K562 (cell line): ENCODE data around the gene FANCD2. TPM values are rescaled to one million over a fixed set of nuclear protein-coding genes. Genes with fewer than 3 reads are reported as not detected.
A peak's percentile ranks its signal among the peaks of the same experiment; 100 is the strongest.

ENCODE experiments used
- BACH1 ChIP-seq: fragments of 200-800 bp; sonication (Bioruptor generic); IDR thresholded peaks from 2 replicates; pipeline ENCODE4 v1.6.1; 2016; ENCODE audit warnings: missing genetic modification characterization, missing compliant biosample characterization
- BMI1 ChIP-seq: fragments of 150-350 bp; IDR thresholded peaks from 2 replicates; pipeline ENCODE4 v1.6.1; 2014; ENCODE audit warnings: low read length
- CBFA2T3 ChIP-seq: fragments of 450-650 bp; IDR thresholded peaks from 2 replicates; pipeline ENCODE4 v1.6.1; 2017
- GABPB2 ChIP-seq: fragments of 250-450 bp; sonication (Bioruptor Pico); conservative IDR thresholded peaks from 2 replicates; pipeline ENCODE4 v1.5.1; 2021; ENCODE audit warnings: mild to moderate bottlenecking
- HDAC6 ChIP-seq: IDR thresholded peaks from 2 replicates; pipeline ENCODE4 v1.6.1; 2012; ENCODE audit warnings: low read depth, mild to moderate bottlenecking, control low read depth, inconsistent platforms, low read length, moderate library complexity
- POU5F1 ChIP-seq: fragments of 150-350 bp; IDR thresholded peaks from 2 replicates; pipeline ENCODE4 v1.6.1; 2014; ENCODE audit warnings: borderline replicate concordance, low read length, low read depth, mild to moderate bottlenecking; ENCODE audit not compliant: partially characterized antibody
- RB1 ChIP-seq: fragments of 450-650 bp; IDR thresholded peaks from 2 replicates; pipeline ENCODE4 v1.6.1; 2017; ENCODE audit warnings: low read depth, mild to moderate bottlenecking
- SAFB ChIP-seq: fragments of 200-400 bp; formaldehyde crosslinking; IDR thresholded peaks from 2 replicates; pipeline ENCODE4 v1.6.1; 2017; ENCODE audit warnings: low read depth, low read length, borderline replicate concordance
- ZNF212 ChIP-seq: fragments of 450-650 bp; formaldehyde crosslinking; IDR thresholded peaks from 2 replicates; pipeline ENCODE4 v1.4.0; 2020; ENCODE audit warnings: mild to moderate bottlenecking
- ZNF239 ChIP-seq: fragments of 250-450 bp; sonication (Bioruptor Pico); IDR thresholded peaks from 2 replicates; pipeline ENCODE4 v1.4.0; 2020; ENCODE audit warnings: mild to moderate bottlenecking
- ZNF561 ChIP-seq: fragments of 450-650 bp; formaldehyde crosslinking; conservative IDR thresholded peaks from 2 replicates; pipeline ENCODE4 v1.4.0; 2020; ENCODE audit warnings: mild to moderate bottlenecking, moderate library complexity
- ZNF778 ChIP-seq: fragments of 450-650 bp; formaldehyde crosslinking; IDR thresholded peaks from 2 replicates; pipeline ENCODE4 v1.4.0; 2020; ENCODE audit warnings: mild to moderate bottlenecking, moderate library complexity
- ZSCAN32 ChIP-seq: fragments of 450-650 bp; formaldehyde crosslinking; IDR thresholded peaks from 2 replicates; pipeline ENCODE4 v1.4.0; 2020; ENCODE audit warnings: mild to moderate bottlenecking, moderate library complexity
- polyA plus RNA-seq, 8 experiments: library from polyadenylated mRNA; depleted of rRNA in 4 of 8; stranded (reverse) in 5 of 8; unstranded in 3 of 8; fragments of >200 nt; fragmentation: Nextera tagmentation in 2 of 8; fragmentation: Illumina TruSeq in 1 of 8; extraction: Ambion mirVana in 2 of 8; extraction: Trizol in 1 of 8; gene quantifications; 2 replicates each; pipeline versions ENCODE4 v1.2.1 to v1.2.3, GENCODE V29; 2011 to 2014; ENCODE audit warnings: inconsistent platforms in 1 of 8, missing spikeins in 1 of 8
- total RNA-seq, 7 experiments: library from RNA; depleted of rRNA in 6 of 7; stranded (reverse); fragments of >200 nt in 6 of 7; fragmentation: Illumina TruSeq in 2 of 7; extraction: Trizol in 2 of 7; gene quantifications; 2 replicates each; pipeline versions ENCODE4 v1.2.1 to v1.2.3, GENCODE V29; 2011 to 2021; ENCODE audit warnings: low replicate concordance in 1 of 7
- TF ChIP-seq, protein P1 (sequence below): sonication (generic); formaldehyde crosslinking; IDR thresholded peaks from 2 replicates; pipeline ENCODE4 v1.8.0; 2023; ENCODE audit warnings: missing genetic modification reagents, mild to moderate bottlenecking, borderline replicate concordance
- TF ChIP-seq, protein P2 (sequence below): sonication (generic); formaldehyde crosslinking; IDR thresholded peaks from 2 replicates; pipeline ENCODE4 v1.8.1; 2023; ENCODE audit warnings: mild to moderate bottlenecking, missing genetic modification reagents, moderate library complexity
- TF ChIP-seq, protein P3 (sequence below): fragments of 250-450 bp; sonication (Bioruptor Pico); IDR thresholded peaks from 2 replicates; pipeline ENCODE4 v1.8.0; 2021; ENCODE audit warnings: borderline replicate concordance, mild to moderate bottlenecking, moderate library complexity; ENCODE audit not compliant: poor library complexity, severe bottlenecking
- TF ChIP-seq, protein P4 (sequence below): fragments of 250-450 bp; sonication (Bioruptor Pico); IDR thresholded peaks from 2 replicates; pipeline ENCODE4 v1.4.0; 2020; ENCODE audit warnings: mild to moderate bottlenecking

The FANCD2 gene
- total and polyA plus RNA-seq, 9 of the 15 experiments (the other 6 are each of a cell fraction or from before 2014, with no cell fraction given) = 59.4 to 137 (median 96.1) TPM

DNA sequence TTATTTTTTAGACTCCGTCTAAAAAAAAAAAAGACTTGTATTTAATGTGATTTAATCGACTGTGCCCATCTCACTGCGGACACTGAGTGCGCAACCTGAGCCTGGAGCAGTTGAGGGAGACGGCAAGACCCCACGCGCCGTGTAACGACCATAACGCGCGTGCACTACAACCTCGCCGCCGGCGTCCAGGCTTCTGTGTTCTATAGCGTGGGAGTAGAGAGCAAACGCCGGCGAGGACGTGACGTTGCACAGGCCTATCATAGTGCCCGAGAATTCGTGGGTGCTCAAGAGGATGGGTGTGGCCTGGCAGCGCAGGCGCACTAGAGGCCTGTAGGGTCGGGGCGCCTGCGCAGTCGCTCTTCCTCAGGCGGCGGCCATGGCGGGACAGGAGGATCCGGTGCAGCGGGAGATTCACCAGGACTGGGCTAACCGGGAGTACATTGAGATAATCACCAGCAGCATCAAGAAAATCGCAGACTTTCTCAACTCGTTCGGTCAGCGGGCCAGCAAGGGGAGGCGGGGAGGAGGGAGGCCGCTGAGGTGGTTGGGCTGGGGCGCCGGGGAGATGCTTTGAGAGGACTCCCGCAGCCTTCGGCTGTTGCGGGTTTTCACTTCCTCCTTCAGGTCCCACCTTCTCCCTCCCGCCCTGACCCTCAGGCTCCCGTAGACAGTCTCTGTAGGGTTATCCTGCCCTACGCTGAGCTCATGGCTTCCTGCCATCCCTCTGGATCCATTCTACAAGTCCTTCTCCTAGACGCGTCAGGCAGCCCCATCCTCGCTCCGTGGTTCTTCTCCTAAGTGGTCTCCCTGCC, 89.3 kb downstream of the FANCD2 start, which contains the start of gene BRK1 (continued):
- no peak for TF ChIP-seq POU5F1
- TF ChIP-seq ZNF212 (CRISPR knock-in tag) = no peak
- no peak for TF ChIP-seq CBFA2T3
- 0 out of 2 replicates have a peak, but pooled peaks have one; percentile 20 for TF ChIP-seq ZSCAN32
- TF ChIP-seq BMI1 = no peak
- TF ChIP-seq ZNF561 = no peak
- TF ChIP-seq, protein P1, sequence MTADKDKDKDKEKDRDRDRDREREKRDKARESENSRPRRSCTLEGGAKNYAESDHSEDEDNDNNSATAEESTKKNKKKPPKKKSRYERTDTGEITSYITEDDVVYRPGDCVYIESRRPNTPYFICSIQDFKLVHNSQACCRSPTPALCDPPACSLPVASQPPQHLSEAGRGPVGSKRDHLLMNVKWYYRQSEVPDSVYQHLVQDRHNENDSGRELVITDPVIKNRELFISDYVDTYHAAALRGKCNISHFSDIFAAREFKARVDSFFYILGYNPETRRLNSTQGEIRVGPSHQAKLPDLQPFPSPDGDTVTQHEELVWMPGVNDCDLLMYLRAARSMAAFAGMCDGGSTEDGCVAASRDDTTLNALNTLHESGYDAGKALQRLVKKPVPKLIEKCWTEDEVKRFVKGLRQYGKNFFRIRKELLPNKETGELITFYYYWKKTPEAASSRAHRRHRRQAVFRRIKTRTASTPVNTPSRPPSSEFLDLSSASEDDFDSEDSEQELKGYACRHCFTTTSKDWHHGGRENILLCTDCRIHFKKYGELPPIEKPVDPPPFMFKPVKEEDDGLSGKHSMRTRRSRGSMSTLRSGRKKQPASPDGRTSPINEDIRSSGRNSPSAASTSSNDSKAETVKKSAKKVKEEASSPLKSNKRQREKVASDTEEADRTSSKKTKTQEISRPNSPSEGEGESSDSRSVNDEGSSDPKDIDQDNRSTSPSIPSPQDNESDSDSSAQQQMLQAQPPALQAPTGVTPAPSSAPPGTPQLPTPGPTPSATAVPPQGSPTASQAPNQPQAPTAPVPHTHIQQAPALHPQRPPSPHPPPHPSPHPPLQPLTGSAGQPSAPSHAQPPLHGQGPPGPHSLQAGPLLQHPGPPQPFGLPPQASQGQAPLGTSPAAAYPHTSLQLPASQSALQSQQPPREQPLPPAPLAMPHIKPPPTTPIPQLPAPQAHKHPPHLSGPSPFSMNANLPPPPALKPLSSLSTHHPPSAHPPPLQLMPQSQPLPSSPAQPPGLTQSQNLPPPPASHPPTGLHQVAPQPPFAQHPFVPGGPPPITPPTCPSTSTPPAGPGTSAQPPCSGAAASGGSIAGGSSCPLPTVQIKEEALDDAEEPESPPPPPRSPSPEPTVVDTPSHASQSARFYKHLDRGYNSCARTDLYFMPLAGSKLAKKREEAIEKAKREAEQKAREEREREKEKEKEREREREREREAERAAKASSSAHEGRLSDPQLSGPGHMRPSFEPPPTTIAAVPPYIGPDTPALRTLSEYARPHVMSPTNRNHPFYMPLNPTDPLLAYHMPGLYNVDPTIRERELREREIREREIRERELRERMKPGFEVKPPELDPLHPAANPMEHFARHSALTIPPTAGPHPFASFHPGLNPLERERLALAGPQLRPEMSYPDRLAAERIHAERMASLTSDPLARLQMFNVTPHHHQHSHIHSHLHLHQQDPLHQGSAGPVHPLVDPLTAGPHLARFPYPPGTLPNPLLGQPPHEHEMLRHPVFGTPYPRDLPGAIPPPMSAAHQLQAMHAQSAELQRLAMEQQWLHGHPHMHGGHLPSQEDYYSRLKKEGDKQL (CRISPR knock-in tag) = no peak
- TF ChIP-seq HDAC6 = no peak
- TF ChIP-seq ZNF778 (CRISPR knock-in tag) = no peak
- TF ChIP-seq BACH1 (tag) = no peak
- TF ChIP-seq RB1 = 0 out of 2 replicates have a peak, but pooled peaks have one; percentile 66
- TF ChIP-seq, protein P2, sequence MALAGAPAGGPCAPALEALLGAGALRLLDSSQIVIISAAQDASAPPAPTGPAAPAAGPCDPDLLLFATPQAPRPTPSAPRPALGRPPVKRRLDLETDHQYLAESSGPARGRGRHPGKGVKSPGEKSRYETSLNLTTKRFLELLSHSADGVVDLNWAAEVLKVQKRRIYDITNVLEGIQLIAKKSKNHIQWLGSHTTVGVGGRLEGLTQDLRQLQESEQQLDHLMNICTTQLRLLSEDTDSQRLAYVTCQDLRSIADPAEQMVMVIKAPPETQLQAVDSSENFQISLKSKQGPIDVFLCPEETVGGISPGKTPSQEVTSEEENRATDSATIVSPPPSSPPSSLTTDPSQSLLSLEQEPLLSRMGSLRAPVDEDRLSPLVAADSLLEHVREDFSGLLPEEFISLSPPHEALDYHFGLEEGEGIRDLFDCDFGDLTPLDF (CRISPR knock-in tag) = peak; percentile 70
- TF ChIP-seq GABPB2 (CRISPR knock-in tag) = no peak
- TF ChIP-seq, protein P3, sequence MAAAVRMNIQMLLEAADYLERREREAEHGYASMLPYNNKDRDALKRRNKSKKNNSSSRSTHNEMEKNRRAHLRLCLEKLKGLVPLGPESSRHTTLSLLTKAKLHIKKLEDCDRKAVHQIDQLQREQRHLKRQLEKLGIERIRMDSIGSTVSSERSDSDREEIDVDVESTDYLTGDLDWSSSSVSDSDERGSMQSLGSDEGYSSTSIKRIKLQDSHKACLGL = peak; percentile 62
- TF ChIP-seq, protein P4, sequence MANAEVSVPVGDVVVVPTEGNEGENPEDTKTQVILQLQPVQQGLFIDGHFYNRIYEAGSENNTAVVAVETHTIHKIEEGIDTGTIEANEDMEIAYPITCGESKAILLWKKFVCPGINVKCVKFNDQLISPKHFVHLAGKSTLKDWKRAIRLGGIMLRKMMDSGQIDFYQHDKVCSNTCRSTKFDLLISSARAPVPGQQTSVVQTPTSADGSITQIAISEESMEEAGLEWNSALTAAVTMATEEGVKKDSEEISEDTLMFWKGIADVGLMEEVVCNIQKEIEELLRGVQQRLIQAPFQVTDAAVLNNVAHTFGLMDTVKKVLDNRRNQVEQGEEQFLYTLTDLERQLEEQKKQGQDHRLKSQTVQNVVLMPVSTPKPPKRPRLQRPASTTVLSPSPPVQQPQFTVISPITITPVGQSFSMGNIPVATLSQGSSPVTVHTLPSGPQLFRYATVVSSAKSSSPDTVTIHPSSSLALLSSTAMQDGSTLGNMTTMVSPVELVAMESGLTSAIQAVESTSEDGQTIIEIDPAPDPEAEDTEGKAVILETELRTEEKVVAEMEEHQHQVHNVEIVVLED (CRISPR knock-in tag) = peak; percentile 60; the same call in 1 of the 2 replicates
- TF ChIP-seq ZNF239 (CRISPR knock-in tag) = no peak
- TF ChIP-seq SAFB = peak; percentile 94; the same call in 1 of the 2 replicates
